Islet of Langerhans (tissue), 1 donor: ENCODE results near the gene KRTDAP.

ENCODE experiments used
- FAIRE-seq: peaks from one replicate; lab custom pipeline; 2011; peaks lifted over from hg19 to GRCh38; lab: Jason Lieb, UNC

KRTDAP gene

GRCh38 chr19:35512831-35513627 lies 22.8 kb upstream of the KRTDAP start:
- FAIRE-seq, result no peak

- no peak for FAIRE-seq
Observed at GRCh38 chr19:35511337-35511736, 21.1 kb upstream of the KRTDAP start.

- no peak for FAIRE-seq
Observed at GRCh38 chr19:35510626-35510964, 20.3 kb upstream of the KRTDAP start.

DNA sequence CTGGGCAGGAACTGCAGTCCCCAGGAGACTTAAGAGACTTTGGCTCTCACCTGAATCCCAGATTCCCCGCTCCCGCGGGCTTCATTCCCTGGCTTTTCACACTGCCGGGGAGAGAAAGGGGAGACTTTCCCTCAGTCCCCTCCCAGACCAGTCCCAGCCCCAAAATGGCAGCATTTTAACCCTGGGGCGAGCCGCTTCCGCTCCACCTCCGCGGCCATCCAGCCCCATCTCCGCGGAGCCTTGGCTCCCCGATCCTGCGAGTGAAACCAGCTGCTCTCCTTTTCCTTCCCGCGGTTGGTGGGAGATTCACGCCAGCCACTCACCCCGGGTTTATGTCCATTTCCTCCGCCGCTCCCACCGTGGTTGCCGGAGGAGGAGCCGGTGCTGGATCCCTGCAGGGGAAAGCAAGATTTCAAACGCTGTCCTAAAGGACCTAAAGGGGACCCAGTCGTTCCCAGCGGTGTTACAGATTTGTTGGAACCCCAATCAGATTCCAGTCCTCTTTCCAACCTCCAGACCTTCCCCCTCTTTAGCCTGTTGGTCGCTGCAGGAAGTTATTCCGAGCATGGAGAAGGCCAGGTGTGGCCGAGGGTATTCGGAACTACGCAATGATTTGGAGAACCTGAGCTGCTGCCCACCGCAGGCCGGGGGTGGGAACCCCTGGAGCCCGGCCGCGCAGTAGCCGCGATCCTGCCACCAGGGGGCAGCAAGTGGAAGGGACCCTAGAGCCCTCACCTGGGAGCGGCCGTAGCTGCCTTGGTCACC lies 19.8 kb upstream of the KRTDAP start:
- FAIRE-seq, result no peak

DNA sequence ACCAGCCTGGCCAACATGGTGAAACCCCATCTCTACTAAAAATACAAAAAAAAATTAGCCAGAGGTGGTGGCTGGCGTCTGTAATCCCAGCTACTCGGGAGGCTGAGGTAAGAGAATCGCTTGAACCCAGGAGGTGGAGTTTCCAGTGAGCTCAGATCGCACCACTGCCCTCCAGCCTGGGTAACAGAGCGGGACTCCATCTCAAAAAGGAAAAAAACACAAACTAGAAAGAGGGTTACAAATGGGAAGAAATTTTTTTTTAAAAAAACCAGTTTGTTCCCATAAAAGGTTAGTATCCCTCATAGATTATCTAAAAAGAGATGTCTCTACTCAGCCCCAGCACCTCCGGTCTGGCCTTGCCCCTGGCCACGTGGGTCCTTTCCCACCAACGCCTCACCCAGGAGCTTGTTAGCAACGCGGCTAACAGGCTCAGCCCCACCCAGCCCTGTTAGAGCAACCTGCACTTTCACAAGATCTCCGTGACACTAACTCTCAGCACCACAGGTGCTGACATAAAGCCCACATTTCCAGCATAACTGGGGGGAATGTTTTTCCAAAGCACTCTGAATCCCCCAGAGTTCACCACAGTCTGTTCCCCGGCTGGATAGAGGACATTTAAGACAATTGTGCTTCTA lies 18.9 kb upstream of the KRTDAP start:
- no peak for FAIRE-seq

GRCh38 chr19:35508129-35508528 lies 17.9 kb upstream of the KRTDAP start:
- FAIRE-seq, result no peak

DNA sequence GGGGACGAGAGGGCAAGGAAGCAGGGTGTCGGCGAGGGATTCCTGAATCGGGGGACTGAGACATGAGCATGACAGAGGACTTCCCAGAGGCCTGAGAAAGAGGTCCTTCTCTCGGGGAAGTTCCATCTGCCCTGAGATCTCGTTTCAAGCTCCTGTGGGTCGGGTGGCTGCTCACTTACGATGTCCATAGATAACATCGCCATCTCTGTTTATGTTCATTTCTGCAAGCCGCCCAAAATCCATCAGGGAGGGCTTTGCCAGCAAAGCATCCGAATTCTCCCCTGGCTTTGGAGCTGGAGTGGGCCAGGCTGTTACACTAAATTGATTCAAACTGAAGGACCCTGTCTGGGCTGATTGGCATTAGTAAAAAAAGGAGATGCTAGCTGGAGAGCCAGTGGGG lies 17.3 kb upstream of the KRTDAP start:
- no peak for FAIRE-seq

- FAIRE-seq, result no peak
Observed at GRCh38 chr19:35506011-35506410, 15.7 kb upstream of the KRTDAP start.

DNA sequence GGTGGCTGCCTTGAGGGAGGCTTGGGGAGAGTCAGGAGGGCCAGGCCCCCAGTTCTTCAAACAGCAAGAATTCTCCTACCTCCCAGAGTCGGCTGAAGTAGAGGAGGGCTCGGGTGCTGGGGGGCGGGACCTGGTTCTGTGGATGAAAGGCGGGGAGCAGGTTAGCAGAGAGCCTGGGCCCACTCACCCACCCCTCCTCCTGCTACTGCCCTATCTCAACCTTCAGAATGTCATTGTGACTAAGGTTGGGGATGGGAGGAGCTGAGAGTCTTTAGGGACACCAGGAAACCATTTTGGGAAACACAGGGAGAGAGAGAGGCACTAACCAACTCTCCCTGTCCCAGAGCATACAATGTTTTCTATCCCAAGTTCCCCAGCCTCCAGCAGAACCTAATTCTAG lies 12.5 kb upstream of the KRTDAP start:
- no peak for FAIRE-seq

DNA sequence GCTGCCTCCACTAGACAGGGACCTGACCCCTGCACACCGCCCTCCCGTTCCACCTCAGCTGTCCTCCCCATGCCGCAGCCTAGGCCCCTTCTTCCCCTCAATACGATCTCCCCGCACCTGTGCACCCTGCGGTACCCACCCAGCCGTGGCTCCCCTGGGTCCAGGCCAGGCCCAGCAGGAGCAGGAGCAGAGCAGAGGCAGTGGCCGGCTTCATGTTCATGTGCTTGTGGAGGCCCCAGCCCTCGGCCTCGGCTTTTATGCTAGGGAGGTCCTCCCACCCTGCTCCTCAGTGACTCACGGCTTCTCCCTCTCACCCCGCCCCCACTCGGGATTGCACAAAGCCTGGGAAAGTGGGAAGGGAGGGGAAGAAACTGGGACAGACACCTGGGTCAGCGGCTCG lies 11.4 kb upstream of the KRTDAP start:
- FAIRE-seq, result no peak

DNA sequence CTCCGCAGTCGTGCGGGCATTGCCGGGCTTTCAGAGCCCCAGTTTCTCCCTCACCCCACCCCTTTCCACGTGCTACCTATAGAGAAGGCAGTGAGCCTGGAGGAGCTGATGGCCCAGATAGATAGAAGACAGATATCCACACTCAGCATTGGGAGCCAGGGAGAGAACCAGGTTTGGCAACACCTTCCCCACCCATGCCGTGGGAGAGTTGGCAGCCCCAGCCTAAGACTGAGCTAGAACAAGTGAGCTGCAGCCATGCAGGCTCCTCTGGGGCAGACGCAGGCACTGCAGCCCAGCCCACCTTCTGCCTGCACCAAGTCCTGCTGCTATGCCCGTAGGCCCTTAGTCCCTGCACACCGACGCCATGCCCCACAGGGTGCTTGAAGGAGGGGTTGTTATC lies 10.3 kb upstream of the KRTDAP start:
- FAIRE-seq, result no peak

- FAIRE-seq, result no peak
Observed at GRCh38 chr19:35498984-35499527, 8.8 kb upstream of the KRTDAP start.

DNA sequence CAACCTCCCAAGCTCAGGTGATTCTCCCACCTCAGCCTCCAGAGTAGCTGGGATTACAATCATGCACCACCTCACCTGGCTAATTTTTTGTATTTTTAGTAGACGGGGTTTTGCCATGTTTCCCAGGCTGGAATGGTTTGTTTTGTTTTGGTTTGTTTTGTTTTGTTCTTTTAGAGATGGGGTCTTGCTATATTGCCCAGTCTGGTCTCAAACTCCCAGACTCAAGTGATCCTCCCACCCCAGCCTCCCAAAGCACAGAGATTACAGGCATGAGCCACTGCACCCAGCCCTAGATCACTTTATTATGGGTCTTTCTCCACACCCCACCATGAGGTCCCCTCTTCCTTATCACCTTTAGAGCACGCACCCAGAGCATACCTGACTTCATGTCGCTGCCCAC lies 8.0 kb upstream of the KRTDAP start:
- FAIRE-seq, result no peak

DNA sequence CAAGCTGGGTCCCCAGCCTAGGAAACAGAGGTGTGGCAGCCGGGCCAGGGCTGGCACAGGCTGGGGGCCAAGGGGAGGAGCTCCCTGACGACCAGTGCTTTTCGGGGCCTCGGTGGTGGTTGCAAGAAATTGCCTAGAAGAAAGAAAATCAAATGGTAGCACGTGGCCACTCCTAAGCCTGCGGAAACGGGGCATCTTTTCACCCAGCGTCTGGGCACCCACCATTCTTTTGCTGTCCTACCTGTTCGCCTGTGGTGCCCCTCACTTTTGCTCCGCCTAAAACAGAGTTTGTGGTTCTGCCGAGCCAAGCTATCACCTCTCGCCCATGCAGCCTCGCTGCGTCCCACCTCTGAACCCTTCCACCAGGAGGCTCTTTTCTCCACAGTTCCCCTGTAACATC lies 7.1 kb upstream of the KRTDAP start:
- FAIRE-seq, result no peak

GRCh38 chr19:35495107-35496064 lies 5.1 kb upstream of the KRTDAP start:
- FAIRE-seq, result no peak

- no peak for FAIRE-seq
Observed at GRCh38 chr19:35493971-35494370, 3.7 kb upstream of the KRTDAP start.

- no peak for FAIRE-seq
Observed at GRCh38 chr19:35491836-35492360, 1.6 kb upstream of the KRTDAP start.

- no peak for FAIRE-seq
Observed at GRCh38 chr19:35488677-35489076, 1.6 kb downstream of the KRTDAP start.

GRCh38 chr19:35487656-35488182 lies 2.5 kb downstream of the KRTDAP start:
- no peak for FAIRE-seq

DNA sequence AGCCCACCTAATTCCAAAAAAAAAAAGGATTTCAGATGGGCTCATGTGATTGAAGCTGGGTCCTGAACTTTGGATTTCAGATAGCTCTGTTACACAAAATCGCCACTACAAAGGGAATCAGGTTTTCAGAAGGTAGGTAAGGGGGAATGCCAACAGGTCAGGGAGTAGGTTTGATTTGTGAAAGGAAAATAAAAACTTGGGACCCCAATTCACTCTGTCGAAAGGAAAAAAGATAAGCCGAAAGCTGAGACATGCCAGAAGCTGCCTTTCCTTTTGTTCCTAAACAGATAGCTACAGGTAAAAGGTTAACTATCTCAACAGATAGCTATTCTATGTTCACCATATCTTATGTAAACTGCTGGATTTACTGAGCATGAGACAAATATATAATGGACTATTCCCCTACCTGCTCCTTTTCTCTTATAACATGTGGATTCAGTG lies 4.0 kb downstream of the KRTDAP start:
- FAIRE-seq, result no peak

- FAIRE-seq, result no peak
Observed at GRCh38 chr19:35484252-35485036, 5.8 kb downstream of the KRTDAP start.
